ENCODE results near the gene AMTN. TPM values are rescaled to one million over a fixed set of nuclear protein-coding genes. Genes with fewer than 3 reads are reported as not detected.

AMTN gene
- total RNA-seq, 1 donor from 2014 or later: not detected

DNA sequence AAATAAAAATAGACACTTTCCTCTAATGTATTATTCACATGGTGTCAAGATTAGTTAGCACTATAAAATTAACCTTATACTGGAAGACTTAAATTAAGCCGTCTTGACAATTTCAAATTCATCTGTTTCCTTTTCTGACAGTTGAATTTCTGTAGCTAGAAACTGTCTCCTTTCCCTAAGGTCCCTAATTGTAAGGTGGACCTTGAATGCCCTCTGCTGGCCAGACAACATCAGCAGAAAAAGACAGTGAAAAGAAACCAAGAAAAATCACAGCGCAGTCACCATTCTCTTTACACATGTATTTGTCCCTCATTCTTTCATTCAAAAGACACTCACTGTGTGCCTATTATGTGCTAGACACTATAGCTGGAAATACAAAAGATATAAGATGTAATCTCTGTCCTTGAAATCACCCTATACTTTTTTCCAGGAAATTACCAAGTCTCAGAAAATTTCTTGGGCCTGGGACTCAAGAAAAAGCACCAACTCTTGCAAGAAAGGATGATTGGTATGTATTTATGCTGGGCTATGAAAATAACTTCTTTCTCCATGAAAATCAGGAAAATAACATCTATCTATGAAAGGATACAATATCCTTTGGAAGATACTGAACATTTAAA is 41.0 kb downstream of the AMTN start:
- ATAC-seq: peak; percentile 91
- peak; percentile 51 for DNase-seq (ENCODE audit: low spot score)

DNA sequence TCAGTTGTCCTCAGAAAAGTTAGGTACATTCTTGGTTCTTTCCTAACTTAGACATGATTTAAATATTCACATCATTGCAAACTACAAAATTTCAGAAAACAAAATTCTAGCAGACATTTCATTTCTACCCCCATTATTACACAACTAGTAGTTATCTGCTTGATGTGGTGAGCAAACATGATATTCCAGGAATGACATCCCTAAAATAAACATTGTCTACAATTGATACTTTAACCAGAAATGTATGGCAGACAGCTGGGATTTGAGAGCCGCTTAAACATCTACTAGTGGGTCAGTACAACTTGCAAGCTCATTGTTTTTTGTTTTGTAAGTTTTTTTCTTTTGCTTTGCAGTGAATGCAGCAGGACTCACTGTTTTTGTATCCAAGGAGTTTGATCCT is 41.6 kb downstream of the AMTN start:
- DNase-seq (ENCODE audit: low spot score): no peak
- no peak for ATAC-seq

DNA sequence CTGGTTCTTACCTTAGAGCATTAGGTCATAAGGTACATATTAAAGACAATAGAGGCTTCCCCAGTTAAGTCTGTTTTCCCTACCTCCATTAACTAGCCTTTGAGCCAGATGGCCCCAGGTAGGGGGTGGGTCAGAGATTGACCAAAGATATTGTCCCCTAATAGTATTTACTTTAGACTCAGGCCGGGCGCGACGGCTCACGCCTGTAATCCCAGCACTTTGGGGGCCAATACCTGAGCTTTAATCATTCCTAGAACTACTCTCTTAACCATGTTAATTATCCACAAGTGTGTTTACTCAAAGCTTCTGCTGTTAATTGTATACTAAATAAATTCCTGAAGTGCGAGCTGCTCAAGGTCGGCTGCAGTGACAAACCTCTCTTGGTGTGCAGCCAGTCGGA is 45.7 kb downstream of the AMTN start:
- DNase-seq (ENCODE audit: low spot score) (no peak), ATAC-seq (no peak)

DNA sequence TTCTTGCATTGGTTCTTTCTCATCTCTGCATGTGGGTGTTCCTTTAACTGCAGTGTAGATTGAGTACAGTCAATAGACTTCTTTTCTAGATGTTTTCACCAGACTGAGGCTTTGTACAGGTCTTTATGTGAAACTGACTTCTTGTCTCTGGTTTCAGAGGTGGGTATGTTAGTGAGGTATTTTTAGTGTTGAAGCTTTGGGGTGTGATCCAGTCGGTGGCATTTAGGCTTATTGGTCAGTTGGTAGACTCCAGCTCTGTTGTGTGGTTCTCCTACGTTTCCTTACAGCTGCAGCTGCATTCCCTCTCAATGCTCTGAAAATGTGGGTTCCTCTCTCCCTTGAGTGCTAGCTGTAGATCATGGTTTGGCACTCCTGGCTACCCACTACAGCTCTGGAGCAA is 52.4 kb downstream of the AMTN start:
- no peak for DNase-seq (ENCODE audit: low spot score)
- no peak for ATAC-seq

DNA sequence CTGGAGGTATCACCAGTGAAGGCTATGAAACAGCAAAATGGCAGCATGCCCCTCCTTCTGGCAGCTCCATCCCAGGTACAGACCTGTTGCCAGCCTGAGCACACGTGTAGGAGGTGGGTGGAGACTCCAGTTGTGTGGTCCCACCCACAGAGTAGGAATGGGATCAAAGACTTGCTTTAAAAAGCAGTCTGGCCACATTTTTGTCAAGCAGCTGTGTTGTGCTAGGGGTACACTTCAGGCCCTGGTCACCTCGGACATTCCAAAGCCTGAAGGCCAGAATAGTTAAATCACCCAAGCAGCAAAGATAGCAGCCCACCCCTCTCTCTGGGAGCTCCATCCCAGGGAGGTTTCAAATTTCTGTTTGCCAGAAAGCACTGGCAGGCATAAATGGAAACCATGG is 53.4 kb downstream of the AMTN start:
- ATAC-seq (no peak), DNase-seq (ENCODE audit: low spot score) (no peak)

DNA sequence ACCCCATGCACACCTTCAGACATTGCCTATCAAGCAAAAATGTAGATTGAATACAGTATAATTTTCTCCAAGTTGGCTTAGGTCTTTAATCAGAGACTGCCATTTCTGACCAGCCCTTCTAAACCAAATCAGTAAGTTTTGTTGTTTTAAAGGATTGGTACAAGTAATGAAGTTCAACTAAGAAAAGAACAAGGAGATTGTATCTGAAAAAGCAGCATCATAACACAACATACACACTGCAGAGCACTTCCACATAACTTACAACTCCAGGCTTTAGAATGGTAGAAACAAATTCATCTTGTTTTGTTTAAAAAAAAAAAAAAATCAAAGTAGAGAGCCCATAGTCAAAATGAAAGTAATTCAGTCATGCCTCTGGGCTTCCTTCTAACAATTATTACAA is 57.6 kb downstream of the AMTN start:
- DNase-seq (ENCODE audit: low spot score): no peak
- ATAC-seq: no peak

DNA sequence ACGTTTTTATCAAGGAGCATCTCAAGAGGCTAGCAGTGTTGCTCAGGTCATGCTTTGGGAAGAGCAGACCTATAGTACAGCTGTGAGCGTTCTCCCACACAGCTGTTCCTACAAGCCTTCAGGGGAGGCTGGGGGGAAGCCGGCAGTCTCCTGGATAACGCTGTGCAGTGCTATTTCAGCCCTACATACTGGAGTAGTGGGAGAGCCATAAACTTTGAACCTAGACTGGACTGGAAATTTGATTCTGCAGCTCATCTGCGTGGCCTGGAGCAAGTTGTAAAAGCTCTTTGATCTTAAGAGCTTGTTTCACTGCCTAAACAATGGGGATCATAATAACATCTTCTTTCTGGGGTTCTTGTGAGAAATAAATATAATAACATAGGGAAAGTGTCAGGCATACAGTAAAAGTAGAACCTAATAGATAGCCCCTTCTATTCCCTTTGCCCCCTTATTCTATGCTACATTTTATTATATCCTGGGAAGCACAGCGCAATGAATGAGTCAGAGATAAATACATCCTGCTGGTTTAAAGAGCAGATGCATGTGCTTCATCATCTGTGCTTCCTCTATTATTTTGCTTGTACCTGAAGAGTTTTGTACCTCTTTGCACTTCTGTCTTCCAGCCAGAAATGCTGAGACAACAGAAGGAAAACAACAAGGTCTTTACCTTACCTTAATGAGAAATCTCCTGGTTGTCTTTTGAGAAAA is 59.0 kb downstream of the AMTN start:
- no peak for DNase-seq (ENCODE audit: low spot score)
- no peak for ATAC-seq

DNA sequence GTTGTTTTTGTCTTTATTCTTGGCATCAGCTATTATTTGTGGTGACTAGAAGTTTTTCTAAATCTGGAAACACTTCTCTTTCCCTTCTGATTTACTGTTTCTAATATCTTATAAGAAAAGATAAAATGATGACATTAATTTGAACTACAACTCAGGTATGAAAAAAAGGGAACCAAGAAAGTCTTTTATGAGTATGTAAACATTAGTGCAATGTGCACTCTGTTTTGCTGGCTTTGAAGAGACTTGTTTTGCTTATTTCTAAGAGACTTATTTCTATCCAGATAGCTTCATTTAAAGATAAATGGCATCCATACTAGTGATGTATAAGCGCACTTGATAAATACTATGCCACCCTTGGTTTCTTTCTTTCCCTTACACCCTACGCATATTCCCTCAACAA is 63.6 kb downstream of the AMTN start:
- ATAC-seq (no peak), DNase-seq (ENCODE audit: low spot score) (no peak)

Other genes with a start within 250 kb of the AMTN start
- not detected for gene CABS1, start 183.6 kb upstream of the AMTN start, total RNA-seq
- gene SMR3A, start 157.8 kb upstream of the AMTN start, total RNA-seq: not detected
- gene SMR3B, start 135.4 kb upstream of the AMTN start, total RNA-seq: not detected
- 0.40 TPM for gene OPRPN, start 120.6 kb upstream of the AMTN start, total RNA-seq
- gene MUC7, start 46.4 kb upstream of the AMTN start, total RNA-seq: not detected
- not detected for gene AMBN, start 73.7 kb downstream of the AMTN start, total RNA-seq
- 0.25 TPM for gene ENAM, start 110.2 kb downstream of the AMTN start, total RNA-seq
- 8.0 TPM for gene JCHAIN, start 147.9 kb downstream of the AMTN start, total RNA-seq
- 11.5 TPM for gene UTP3, start 170.0 kb downstream of the AMTN start, total RNA-seq
- 30.1 TPM for gene RUFY3, start 203.4 kb downstream of the AMTN start, total RNA-seq